LNCaP clone FGC (cell line): ENCODE data around the gene UBAP2.

ENCODE experiments used
- DNase-seq: peaks from one replicate; pipeline ENCODE4 v3.0.0-alpha.2; 2011; ENCODE audit warnings: low read depth
- H3K4me3 ChIP-seq: 2 replicates; pipeline ENCODE4 v1.5.1; 2011; ENCODE audit warnings: mild to moderate bottlenecking, low read depth, low read length, control low read depth
- CTCF ChIP-seq: IDR thresholded peaks from 2 replicates; pipeline ENCODE4 v1.5.1; 2012; ENCODE audit warnings: mild to moderate bottlenecking; ENCODE audit not compliant: control insufficient read depth, insufficient read depth; ENCODE audit errors: extremely low read depth

The UBAP2 gene

GRCh38 chr9:33908114-33908513 is 140.6 kb downstream of the UBAP2 start:
- H3K4me3 ChIP-seq: no peak overlapping the region
- DNase-seq: no peak
- TF ChIP-seq CTCF: no peak

- no peak for DNase-seq
- H3K4me3 ChIP-seq: no peak overlapping the region
- TF ChIP-seq CTCF: no peak
Observed at GRCh38 chr9:33907347-33907746, 141.3 kb downstream of the UBAP2 start.

- no peak overlapping the region for H3K4me3 ChIP-seq
- TF ChIP-seq CTCF: no peak
- DNase-seq: no peak
Observed at GRCh38 chr9:33906769-33907168, 141.9 kb downstream of the UBAP2 start.

DNA sequence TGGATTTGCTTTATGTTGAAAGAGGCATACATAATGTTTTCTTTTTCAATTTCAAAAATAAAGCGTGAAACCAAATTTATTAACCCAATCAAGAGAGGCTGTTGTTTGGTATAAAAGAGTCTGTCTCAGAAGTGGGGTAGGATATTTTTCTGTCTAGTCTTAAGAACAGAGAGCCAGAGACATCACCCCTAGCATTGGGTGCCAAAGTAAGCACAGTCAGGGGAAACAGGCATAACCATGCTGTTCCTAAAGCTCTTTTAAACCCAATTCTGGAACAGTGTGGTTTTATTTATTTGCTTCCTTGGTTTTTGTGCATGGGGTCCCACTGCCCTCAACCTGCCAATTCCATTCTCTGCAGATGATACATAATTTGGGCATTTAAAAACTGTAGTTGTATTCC is 143.6 kb downstream of the UBAP2 start:
- TF ChIP-seq CTCF: no peak
- DNase-seq: no peak
- no peak overlapping the region for H3K4me3 ChIP-seq

GRCh38 chr9:33903157-33903780 is 145.4 kb downstream of the UBAP2 start:
- no peak overlapping the region for H3K4me3 ChIP-seq
- no peak for DNase-seq
- TF ChIP-seq CTCF: no peak

DNA sequence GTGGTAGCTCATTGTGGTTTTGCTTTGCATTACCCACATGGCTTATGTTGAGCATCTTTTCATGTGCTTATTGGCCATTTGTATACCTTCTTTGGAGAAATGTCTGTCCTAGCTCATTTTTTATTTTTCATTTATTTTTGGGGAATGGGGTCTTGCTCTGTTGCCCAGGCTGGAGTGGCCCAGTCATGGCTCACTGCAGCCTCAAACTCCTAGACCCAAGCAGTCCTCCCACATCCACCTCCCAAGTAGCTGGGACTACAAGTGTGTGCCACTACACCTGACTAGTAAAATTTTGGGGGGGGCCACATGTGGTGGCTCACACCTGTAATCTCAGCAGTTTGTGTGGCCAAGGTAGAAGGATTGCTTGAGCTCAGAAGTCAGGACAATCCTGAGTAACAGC is 154.4 kb downstream of the UBAP2 start:
- H3K4me3 ChIP-seq: no peak overlapping the region
- DNase-seq: no peak
- no peak for TF ChIP-seq CTCF

GRCh38 chr9:33893861-33894260 is 154.8 kb downstream of the UBAP2 start:
- H3K4me3 ChIP-seq: no peak overlapping the region
- DNase-seq: no peak
- no peak for TF ChIP-seq CTCF
